HepG2 (cell line): ENCODE data around the gene FBXW12. TPM values are rescaled to one million over a fixed set of nuclear protein-coding genes. Genes with fewer than 3 reads are reported as not detected.

ENCODE experiments used
- CREBL2 ChIP-seq: sonication (generic); formaldehyde crosslinking; IDR thresholded peaks from 2 replicates; pipeline ENCODE4 v1.8.1; 2023; ENCODE audit warnings: missing genetic modification reagents, mild to moderate bottlenecking, borderline replicate concordance
- GZF1 ChIP-seq: sonication (generic); formaldehyde crosslinking; IDR thresholded peaks from 2 replicates; pipeline ENCODE4 v1.5.1; 2020; ENCODE audit warnings: mild to moderate bottlenecking, missing genetic modification reagents
- HDAC6 ChIP-seq: fragments of 200-600 bp; sonication (generic); IDR thresholded peaks from 2 replicates; pipeline ENCODE4 v1.7.0; 2017; ENCODE audit warnings: mild to moderate bottlenecking, antibody characterized with exemption, low read length, low read depth
- MEF2D ChIP-seq: sonication (generic); formaldehyde crosslinking; IDR thresholded peaks from 2 replicates; pipeline ENCODE4 v1.5.1; 2020; ENCODE audit warnings: mild to moderate bottlenecking, missing genetic modification reagents
- MIER3 ChIP-seq: IDR thresholded peaks from 2 replicates; pipeline ENCODE4 v1.6.1; 2016; ENCODE audit warnings: missing compliant biosample characterization, borderline replicate concordance
- NFE2 ChIP-seq: sonication (generic); formaldehyde crosslinking; IDR thresholded peaks from 2 replicates; pipeline ENCODE4 v1.4.0; 2020; ENCODE audit warnings: missing genetic modification reagents
- PITX1 ChIP-seq: sonication (generic); formaldehyde crosslinking; IDR thresholded peaks from 2 replicates; pipeline ENCODE4 v1.5.1; 2020; ENCODE audit warnings: mild to moderate bottlenecking, missing genetic modification reagents
- SAP130 ChIP-seq: IDR thresholded peaks from 2 replicates; pipeline ENCODE4 v1.6.1; 2016; ENCODE audit warnings: low read depth
- SRY ChIP-seq: sonication (generic); formaldehyde crosslinking; IDR thresholded peaks from 2 replicates; pipeline ENCODE4 v1.8.0; 2022; ENCODE audit warnings: mild to moderate bottlenecking, missing genetic modification reagents
- TMF1 ChIP-seq: sonication (generic); formaldehyde crosslinking; IDR thresholded peaks from 2 replicates; pipeline ENCODE4 v1.8.1; 2022; ENCODE audit warnings: low read depth, missing genetic modification reagents
- ZBTB3 ChIP-seq: sonication (generic); formaldehyde crosslinking; IDR thresholded peaks from 2 replicates; pipeline ENCODE4 v1.4.0; 2020; ENCODE audit warnings: low read depth, mild to moderate bottlenecking, moderate library complexity, missing genetic modification reagents, borderline replicate concordance
- ZNF142 ChIP-seq: sonication (generic); formaldehyde crosslinking; IDR thresholded peaks from 2 replicates; pipeline ENCODE4 v1.4.0; 2020; ENCODE audit warnings: missing genetic modification reagents
- ZNF263 ChIP-seq: sonication (generic); formaldehyde crosslinking; IDR thresholded peaks from 2 replicates; pipeline ENCODE4 v1.4.0; 2020; ENCODE audit warnings: missing genetic modification reagents
- ZNF276 ChIP-seq: sonication (generic); formaldehyde crosslinking; IDR thresholded peaks from 2 replicates; pipeline ENCODE4 v1.4.0; 2020; ENCODE audit warnings: mild to moderate bottlenecking, low read depth, missing genetic modification reagents
- ZNF430 ChIP-seq: sonication (generic); formaldehyde crosslinking; IDR thresholded peaks from 2 replicates; pipeline ENCODE4 v1.9.0; 2021; ENCODE audit warnings: mild to moderate bottlenecking, missing genetic modification reagents
- ZNF557 ChIP-seq: sonication (generic); formaldehyde crosslinking; IDR thresholded peaks from 2 replicates; pipeline ENCODE4 v1.4.0; 2020; ENCODE audit warnings: missing genetic modification reagents
- ZNF670 ChIP-seq: sonication (generic); formaldehyde crosslinking; IDR thresholded peaks from 2 replicates; pipeline ENCODE4 v1.8.0; 2022; ENCODE audit warnings: mild to moderate bottlenecking, missing genetic modification reagents, borderline replicate concordance
- ZNF879 ChIP-seq: sonication (generic); formaldehyde crosslinking; IDR thresholded peaks from 2 replicates; pipeline ENCODE4 v1.8.1; 2023; ENCODE audit warnings: missing genetic modification reagents
- ZNF891 ChIP-seq: sonication (generic); formaldehyde crosslinking; IDR thresholded peaks from 2 replicates; pipeline ENCODE4 v1.5.0; 2020; ENCODE audit warnings: mild to moderate bottlenecking, missing genetic modification reagents
- ZSCAN21 ChIP-seq: sonication (generic); formaldehyde crosslinking; IDR thresholded peaks from 2 replicates; pipeline ENCODE4 v1.8.0; 2022; ENCODE audit warnings: mild to moderate bottlenecking, missing genetic modification reagents, moderate library complexity, borderline replicate concordance
- polyA plus RNA-seq, 8 experiments: library from polyadenylated mRNA; depleted of rRNA in 3 of 8; stranded (reverse) in 7 of 8; unstranded in 1 of 8; fragments of >200 nt; fragmentation: Illumina TruSeq in 4 of 8; extraction: Trizol in 4 of 8; gene quantifications; 2 replicates each; pipeline versions ENCODE4 v1.2.1 to v1.2.3, GENCODE V29; 2011 to 2016; ENCODE audit warnings: low read depth in 4 of 8, missing spikeins in 1 of 8, mixed read lengths in 1 of 8; ENCODE audit not compliant: insufficient read depth in 1 of 8
- total RNA-seq, 5 experiments: library from RNA; depleted of rRNA; stranded (reverse); fragments of >200 nt; fragmentation: Illumina TruSeq; extraction: Trizol; gene quantifications; 2 replicates each; pipeline ENCODE4 v1.2.3, GENCODE V29; 2016; ENCODE audit warnings: low read depth in 1 of 5
- TF ChIP-seq, protein P1 (sequence below): IDR thresholded peaks from 2 replicates; pipeline ENCODE4 v1.6.1; 2016; ENCODE audit warnings: low read depth, borderline replicate concordance
- TF ChIP-seq, protein P2 (sequence below): sonication (generic); formaldehyde crosslinking; conservative IDR thresholded peaks from 2 replicates; pipeline ENCODE4 v1.4.0; 2020; ENCODE audit warnings: missing genetic modification reagents

FBXW12 gene
- total and polyA plus RNA-seq, 2 of the 13 experiments (the other 11 are each of a cell fraction or from before 2014, with no cell fraction given), result not detected

GRCh38 chr3:48440590-48440958 lies 68.6 kb downstream of the FBXW12 start (continued):
- no peak for TF ChIP-seq SRY (CRISPR knock-in tag)
- no peak for TF ChIP-seq HDAC6
- 0 out of 2 replicates have a peak, but pooled peaks have one; percentile 39 for TF ChIP-seq GZF1 (CRISPR knock-in tag)
- TF ChIP-seq MIER3 (CRISPR knock-in tag), result no peak
- TF ChIP-seq ZNF879 (CRISPR knock-in tag), result no peak
- TF ChIP-seq ZSCAN21 (CRISPR knock-in tag), result 0 out of 2 replicates have a peak, but pooled peaks have one; percentile 5
- TF ChIP-seq ZNF263 (CRISPR knock-in tag), result peak; percentile 57; the same call in 1 of the 2 replicates
- TF ChIP-seq, protein P1, sequence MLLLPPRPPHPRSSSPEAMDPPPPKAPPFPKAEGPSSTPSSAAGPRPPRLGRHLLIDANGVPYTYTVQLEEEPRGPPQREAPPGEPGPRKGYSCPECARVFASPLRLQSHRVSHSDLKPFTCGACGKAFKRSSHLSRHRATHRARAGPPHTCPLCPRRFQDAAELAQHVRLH (CRISPR knock-in tag), result 0 out of 2 replicates have a peak, but pooled peaks have one; percentile 3
- 0 out of 2 replicates have a peak, but pooled peaks have one; percentile 15 for TF ChIP-seq ZNF670 (CRISPR knock-in tag)
- TF ChIP-seq ZNF276 (CRISPR knock-in tag), result no peak
- TF ChIP-seq ZNF891, result peak; percentile 1; the same call in 1 of the 2 replicates
- TF ChIP-seq ZNF430 (CRISPR knock-in tag), result no peak
- TF ChIP-seq TMF1 (CRISPR knock-in tag), result no peak
- 0 out of 2 replicates have a peak, but pooled peaks have one; percentile 2 for TF ChIP-seq PITX1 (CRISPR knock-in tag)
- TF ChIP-seq, protein P2, sequence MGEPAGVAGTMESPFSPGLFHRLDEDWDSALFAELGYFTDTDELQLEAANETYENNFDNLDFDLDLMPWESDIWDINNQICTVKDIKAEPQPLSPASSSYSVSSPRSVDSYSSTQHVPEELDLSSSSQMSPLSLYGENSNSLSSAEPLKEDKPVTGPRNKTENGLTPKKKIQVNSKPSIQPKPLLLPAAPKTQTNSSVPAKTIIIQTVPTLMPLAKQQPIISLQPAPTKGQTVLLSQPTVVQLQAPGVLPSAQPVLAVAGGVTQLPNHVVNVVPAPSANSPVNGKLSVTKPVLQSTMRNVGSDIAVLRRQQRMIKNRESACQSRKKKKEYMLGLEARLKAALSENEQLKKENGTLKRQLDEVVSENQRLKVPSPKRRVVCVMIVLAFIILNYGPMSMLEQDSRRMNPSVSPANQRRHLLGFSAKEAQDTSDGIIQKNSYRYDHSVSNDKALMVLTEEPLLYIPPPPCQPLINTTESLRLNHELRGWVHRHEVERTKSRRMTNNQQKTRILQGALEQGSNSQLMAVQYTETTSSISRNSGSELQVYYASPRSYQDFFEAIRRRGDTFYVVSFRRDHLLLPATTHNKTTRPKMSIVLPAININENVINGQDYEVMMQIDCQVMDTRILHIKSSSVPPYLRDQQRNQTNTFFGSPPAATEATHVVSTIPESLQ, result no peak
- peak; percentile 4 for TF ChIP-seq MEF2D (CRISPR knock-in tag)
- TF ChIP-seq NFE2 (CRISPR knock-in tag), result no peak
- TF ChIP-seq ZNF557 (CRISPR knock-in tag), result no peak
- TF ChIP-seq CREBL2 (CRISPR knock-in tag), result no peak
- no peak for TF ChIP-seq ZBTB3 (CRISPR knock-in tag)
- TF ChIP-seq SAP130 (CRISPR knock-in tag), result no peak
- TF ChIP-seq ZNF142, result peak; percentile 5; the same call in 1 of the 2 replicates
